Activated naive CD4-positive, alpha-beta T cell treated with anti-CD3 and anti-CD28 coated beads, Interleukin-2, amount 50 U/mL, for 24 hours (primary cell): ENCODE measurements around the gene PLEKHB2.
"Not testable (repeated sequence)": the region's sequence is repeated elsewhere in the genome, so short reads cannot be mapped to it uniquely, and the experiment has no call there.

Experiments
- H3K27ac Mint-ChIP-seq: one replicate; pipeline ENCODE4 v1.8.0; 2021; ENCODE audit warnings: mild to moderate bottlenecking, mixed read lengths
- H3K27me3 Mint-ChIP-seq: one replicate; pipeline ENCODE4 v1.8.0; 2021; ENCODE audit warnings: mixed read lengths
- H3K36me3 Mint-ChIP-seq: one replicate; pipeline ENCODE4 v1.8.0; 2021; ENCODE audit warnings: mixed read lengths
- H3K4me1 Mint-ChIP-seq: one replicate; pipeline ENCODE4 v1.8.0; 2021; ENCODE audit warnings: mixed read lengths
- H3K4me3 Mint-ChIP-seq: one replicate; pipeline ENCODE4 v1.8.0; 2021; ENCODE audit warnings: mild to moderate bottlenecking, mixed read lengths
- H3K9me3 Mint-ChIP-seq: one replicate; pipeline ENCODE4 v1.8.0; 2021; ENCODE audit warnings: mixed read lengths

PLEKHB2 gene

DNA sequence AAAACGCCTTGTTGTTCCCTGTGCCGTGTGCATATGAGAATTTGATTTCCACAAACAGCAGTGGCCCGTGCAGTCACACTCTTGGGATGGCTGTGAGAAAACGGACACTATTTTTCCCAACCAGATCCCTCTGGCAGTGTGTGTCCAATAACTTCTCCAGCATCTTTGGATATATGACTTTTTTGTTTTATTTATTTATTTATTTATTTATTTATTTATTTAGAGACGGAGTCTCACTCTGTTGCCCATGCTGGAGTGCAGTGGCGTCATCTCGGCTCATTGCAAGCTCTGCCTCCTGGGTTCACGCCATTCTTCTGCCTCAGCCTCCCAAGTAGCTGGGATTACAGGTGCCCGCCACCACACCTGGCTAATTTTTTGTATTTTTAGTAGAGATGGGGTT lies 45.0 kb downstream of the PLEKHB2 start:
- not testable (repeated sequence) for H3K27ac Mint-ChIP-seq, H3K27me3 Mint-ChIP-seq, H3K36me3 Mint-ChIP-seq, H3K9me3 Mint-ChIP-seq, H3K4me1 Mint-ChIP-seq, H3K4me3 Mint-ChIP-seq

- peaks cover 16% of the 10 kb centered on the region for H3K4me1 Mint-ChIP-seq
- H3K4me3 Mint-ChIP-seq: no peak overlapping the region
- no peaks in the 10 kb centered on the region for H3K27me3 Mint-ChIP-seq
- peaks cover 6% of the 10 kb centered on the region for H3K36me3 Mint-ChIP-seq
- no peak overlapping the region for H3K27ac Mint-ChIP-seq
- H3K9me3 Mint-ChIP-seq: no peaks in the 10 kb centered on the region
These were observed 46.3 kb downstream of the PLEKHB2 start for GRCh38 chr2:131151398-131151797.

DNA sequence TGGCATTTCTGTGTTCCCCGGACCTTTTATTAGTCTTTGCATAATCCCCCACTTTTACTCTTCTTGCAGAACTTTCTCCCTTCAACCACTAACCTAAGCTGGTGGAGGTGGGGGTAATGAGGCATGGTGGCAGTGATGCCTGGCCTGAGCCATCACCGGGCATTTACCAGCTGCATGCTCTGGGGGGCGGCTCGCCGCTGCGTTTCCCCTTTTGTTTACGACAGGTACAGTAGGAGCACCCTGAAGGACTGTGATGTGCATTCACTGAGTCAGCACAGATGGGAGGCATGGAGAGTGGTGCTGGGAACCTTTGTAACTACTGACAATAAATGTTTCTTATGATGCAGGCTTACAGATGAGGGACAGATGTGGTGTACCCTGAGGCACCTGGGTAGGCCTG lies 46.9 kb downstream of the PLEKHB2 start:
- H3K4me3 Mint-ChIP-seq: no peak overlapping the region
- H3K4me1 Mint-ChIP-seq: peaks cover 16% of the 10 kb centered on the region
- no peaks in the 10 kb centered on the region for H3K27me3 Mint-ChIP-seq
- H3K36me3 Mint-ChIP-seq: peaks cover 6% of the 10 kb centered on the region
- no peaks in the 10 kb centered on the region for H3K9me3 Mint-ChIP-seq
- no peak overlapping the region for H3K27ac Mint-ChIP-seq

- Mint-ChIP-seq H3K27me3 (no peaks in the 10 kb centered on the region), H3K4me1 (peaks cover 21% of the 10 kb centered on the region), H3K36me3 (peaks cover 6% of the 10 kb centered on the region), H3K4me3 (no peak overlapping the region), H3K27ac (no peak overlapping the region), H3K9me3 (no peaks in the 10 kb centered on the region)
These were observed 48.4 kb downstream of the PLEKHB2 start for GRCh38 chr2:131153529-131153928.

- H3K4me3 Mint-ChIP-seq: no peak overlapping the region
- H3K27ac Mint-ChIP-seq: no peak overlapping the region
- peaks cover 21% of the 10 kb centered on the region for H3K4me1 Mint-ChIP-seq
- H3K36me3 Mint-ChIP-seq: peaks cover 6% of the 10 kb centered on the region
- H3K27me3 Mint-ChIP-seq: no peaks in the 10 kb centered on the region
- H3K9me3 Mint-ChIP-seq: no peaks in the 10 kb centered on the region
These were observed 49.0 kb downstream of the PLEKHB2 start for GRCh38 chr2:131154071-131154531.

DNA sequence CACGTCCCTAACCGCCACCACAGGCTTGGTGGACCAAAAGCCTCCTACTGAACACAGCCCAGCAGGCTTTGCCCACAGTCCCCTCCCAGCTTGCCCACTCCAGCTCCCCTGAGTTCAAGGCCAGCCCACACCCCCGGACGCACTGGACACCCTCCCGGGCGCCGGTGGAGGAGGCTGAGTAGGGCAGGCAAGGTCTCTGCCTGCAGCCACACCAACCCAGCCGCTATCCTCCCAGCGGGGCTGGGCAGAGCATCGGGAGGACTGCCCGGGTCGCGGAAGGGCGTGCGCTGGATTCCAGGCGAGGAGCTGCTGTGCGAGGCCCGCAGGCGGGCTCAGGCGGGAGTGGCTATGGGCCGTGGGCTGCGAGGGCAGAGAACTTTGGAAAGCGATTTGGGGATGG lies 49.5 kb downstream of the PLEKHB2 start:
- Mint-ChIP-seq H3K36me3 (peaks cover 4% of the 10 kb centered on the region), H3K4me3 (no peak overlapping the region), H3K27ac (no peak overlapping the region), H3K27me3 (no peaks in the 10 kb centered on the region), H3K4me1 (peaks cover 21% of the 10 kb centered on the region), H3K9me3 (no peaks in the 10 kb centered on the region)

DNA sequence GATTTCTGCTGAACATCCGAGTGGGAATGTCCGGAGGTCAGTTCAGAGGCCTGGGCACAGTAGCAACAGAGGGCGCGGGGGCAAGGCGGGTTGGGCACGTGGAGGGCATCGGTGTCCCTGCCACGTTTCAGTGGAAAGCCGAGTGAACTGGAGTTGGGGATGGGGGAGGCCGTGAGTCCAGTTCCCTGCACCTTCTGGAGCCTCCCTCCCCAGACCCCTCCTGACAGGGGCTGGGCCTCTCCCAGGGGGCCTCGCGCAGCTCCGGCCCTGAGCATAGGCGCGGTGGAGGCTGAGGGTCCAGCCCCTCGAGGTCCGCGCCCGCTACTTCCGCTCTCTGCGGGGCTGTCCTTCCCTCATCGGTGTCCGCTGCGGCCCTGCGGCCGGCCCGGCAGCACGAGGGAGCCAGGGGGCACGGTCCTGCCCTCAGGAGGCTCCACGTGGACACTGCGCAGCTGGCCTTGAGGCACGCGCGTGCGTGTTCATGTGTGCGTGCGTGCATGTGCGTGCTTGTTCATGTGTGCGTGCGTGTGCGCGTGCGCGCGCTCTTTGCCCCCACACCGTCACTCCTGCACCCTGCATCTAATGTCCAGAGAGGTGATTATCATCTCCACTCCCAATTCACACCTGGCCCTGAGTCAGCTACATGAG lies 50.2 kb downstream of the PLEKHB2 start:
- Mint-ChIP-seq H3K9me3 (no peaks in the 10 kb centered on the region), H3K27me3 (no peaks in the 10 kb centered on the region), H3K4me1 (peaks cover 21% of the 10 kb centered on the region), H3K4me3 (no peak overlapping the region), H3K36me3 (peaks cover 2% of the 10 kb centered on the region), H3K27ac (no peak overlapping the region)

- no peaks in the 10 kb centered on the region for H3K9me3 Mint-ChIP-seq
- no peaks in the 10 kb centered on the region for H3K27me3 Mint-ChIP-seq
- H3K4me3 Mint-ChIP-seq: no peak overlapping the region
- no peaks in the 10 kb centered on the region for H3K36me3 Mint-ChIP-seq
- H3K4me1 Mint-ChIP-seq: peaks cover 21% of the 10 kb centered on the region
- H3K27ac Mint-ChIP-seq: no peak overlapping the region
These were observed 51.5 kb downstream of the PLEKHB2 start for GRCh38 chr2:131156452-131157149.

DNA sequence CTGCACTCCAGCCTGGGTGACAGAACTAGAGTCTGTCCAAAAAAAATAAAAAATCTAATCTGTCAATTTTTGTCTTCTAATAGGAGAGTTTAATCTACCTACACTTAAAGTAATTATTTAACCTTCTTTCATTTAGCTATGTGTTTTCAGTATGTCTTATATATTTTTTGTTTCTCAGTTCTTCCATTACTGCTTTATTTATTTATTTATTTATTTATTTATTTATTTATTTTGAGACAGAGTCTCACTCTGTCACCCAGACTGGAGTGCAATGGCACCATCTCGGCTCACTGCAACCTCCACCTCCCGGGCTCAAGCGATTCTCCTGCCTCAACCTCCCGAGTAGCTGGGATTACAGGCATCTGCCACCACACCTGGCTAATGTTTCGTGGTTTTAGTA lies 60.4 kb downstream of the PLEKHB2 start:
- not testable (repeated sequence) for H3K9me3 Mint-ChIP-seq, H3K36me3 Mint-ChIP-seq, H3K4me3 Mint-ChIP-seq, H3K27me3 Mint-ChIP-seq, H3K27ac Mint-ChIP-seq, H3K4me1 Mint-ChIP-seq

- no peaks in the 10 kb centered on the region for H3K27me3 Mint-ChIP-seq
- H3K27ac Mint-ChIP-seq: no peak overlapping the region
- H3K4me3 Mint-ChIP-seq: no peak overlapping the region
- H3K9me3 Mint-ChIP-seq: no peaks in the 10 kb centered on the region
- no peaks in the 10 kb centered on the region for H3K4me1 Mint-ChIP-seq
- H3K36me3 Mint-ChIP-seq: no peaks in the 10 kb centered on the region
These were observed 63.4 kb downstream of the PLEKHB2 start for GRCh38 chr2:131168538-131168937.

DNA sequence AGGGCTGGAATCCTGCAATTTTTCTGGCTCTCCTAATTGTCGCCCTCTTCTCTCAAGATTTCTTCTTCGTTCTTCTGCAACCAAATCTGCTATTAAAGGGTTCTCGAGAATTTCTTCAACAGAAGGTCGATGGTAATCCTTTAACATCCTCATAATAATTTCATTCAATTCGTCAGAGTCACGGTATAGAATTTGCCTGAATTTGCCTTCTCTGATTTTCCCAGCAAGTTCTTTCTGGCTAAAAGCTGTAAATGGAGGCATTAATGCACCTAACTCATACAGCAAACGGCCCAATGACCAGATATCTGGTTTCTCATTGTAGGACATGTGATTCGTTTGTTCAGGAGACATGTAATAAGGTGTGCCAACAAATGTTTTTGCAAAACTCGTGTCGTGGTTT lies 72.9 kb downstream of the PLEKHB2 start:
- not testable (repeated sequence) for H3K27ac Mint-ChIP-seq, H3K9me3 Mint-ChIP-seq, H3K4me3 Mint-ChIP-seq, H3K36me3 Mint-ChIP-seq, H3K4me1 Mint-ChIP-seq
- H3K27me3 Mint-ChIP-seq: peaks cover 20% of the 10 kb centered on the region

GRCh38 chr2:131178721-131179418 lies 73.7 kb downstream of the PLEKHB2 start:
- H3K36me3 Mint-ChIP-seq, H3K4me3 Mint-ChIP-seq, H3K27ac Mint-ChIP-seq, H3K4me1 Mint-ChIP-seq, H3K9me3 Mint-ChIP-seq: not testable (repeated sequence)
- peaks cover 20% of the 10 kb centered on the region for H3K27me3 Mint-ChIP-seq

GRCh38 chr2:131181451-131181850 lies 76.3 kb downstream of the PLEKHB2 start:
- not testable (repeated sequence) for H3K4me1 Mint-ChIP-seq, H3K27ac Mint-ChIP-seq, H3K36me3 Mint-ChIP-seq, H3K9me3 Mint-ChIP-seq, H3K4me3 Mint-ChIP-seq
- H3K27me3 Mint-ChIP-seq: peaks cover 22% of the 10 kb centered on the region

DNA sequence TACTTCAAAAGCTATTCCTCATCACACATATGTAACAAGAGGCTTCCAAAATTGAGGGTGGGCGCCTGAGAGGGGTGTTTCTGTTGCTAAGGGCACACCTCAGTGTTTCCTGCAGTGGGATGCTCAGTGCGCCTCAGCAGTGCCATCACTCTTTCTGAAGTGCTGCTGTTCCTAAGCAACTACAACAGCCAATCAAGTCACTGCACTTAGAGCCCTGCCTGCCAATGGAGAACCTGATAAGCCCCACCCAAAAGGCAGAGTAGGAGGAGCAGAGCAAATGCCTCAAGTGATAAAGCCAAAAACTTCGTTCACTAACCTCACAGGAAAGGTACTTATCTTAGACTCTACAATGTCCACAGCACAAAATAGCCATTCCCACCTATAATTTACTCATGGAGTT lies 88.3 kb downstream of the PLEKHB2 start:
- H3K4me3 Mint-ChIP-seq, H3K27ac Mint-ChIP-seq: not testable (repeated sequence)

DNA sequence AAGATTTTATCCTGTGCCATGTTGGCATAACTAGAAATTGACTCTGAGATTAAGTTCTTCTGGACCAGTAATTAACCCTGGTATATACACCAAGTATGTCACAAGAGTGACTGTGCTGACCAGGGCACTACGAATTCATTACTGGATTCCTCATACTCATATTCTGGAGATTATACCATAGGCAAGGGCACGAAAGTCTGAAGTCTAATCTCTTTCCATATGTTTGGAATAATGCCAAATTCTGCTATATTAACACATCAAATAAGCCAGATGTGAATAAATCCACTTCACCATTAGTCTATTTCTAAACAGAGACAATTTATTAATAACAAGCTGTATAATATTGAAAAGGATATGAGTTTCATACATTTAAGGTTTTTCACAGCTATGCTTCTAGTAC lies 91.0 kb downstream of the PLEKHB2 start:
- not testable (repeated sequence) for H3K27ac Mint-ChIP-seq, H3K36me3 Mint-ChIP-seq, H3K9me3 Mint-ChIP-seq

More for the DNA sequence above, 88.3 kb downstream of the PLEKHB2 start:
- H3K9me3 Mint-ChIP-seq, H3K4me1 Mint-ChIP-seq, H3K36me3 Mint-ChIP-seq: not testable (repeated sequence)
- peaks cover 16% of the 10 kb centered on the region for H3K27me3 Mint-ChIP-seq

More for the DNA sequence above, 91.0 kb downstream of the PLEKHB2 start:
- H3K4me1 Mint-ChIP-seq, H3K4me3 Mint-ChIP-seq, H3K27me3 Mint-ChIP-seq: not testable (repeated sequence)
